GM06990 (cell line): Measurements from ENCODE around the gene C10orf105.

Experiments used
- DNase-seq: peaks from one replicate; pipeline ENCODE4 v3.0.0-alpha.2; 2011; ENCODE audit not compliant: insufficient read length; ENCODE audit errors: extremely low read depth
- H3K27me3 ChIP-seq: replicated peaks from 2 replicates; pipeline ENCODE4 v1.6.0; 2011; ENCODE audit warnings: low read length; ENCODE audit not compliant: control insufficient read depth, insufficient read depth
- H3K36me3 ChIP-seq: 2 replicates; pipeline ENCODE4 v1.5.1; 2011; ENCODE audit warnings: low read length; ENCODE audit not compliant: control insufficient read depth, insufficient read depth
- H3K4me3 ChIP-seq: replicated peaks from 2 replicates; pipeline ENCODE4 v1.5.1; 2011; ENCODE audit warnings: low read depth, mild to moderate bottlenecking, control low read depth, low read length
- CTCF ChIP-seq: IDR thresholded peaks from 2 replicates; pipeline ENCODE4 v1.5.1; 2011; ENCODE audit warnings: low read length, control low read depth, mild to moderate bottlenecking, inconsistent platforms; ENCODE audit not compliant: insufficient read depth, poor library complexity, severe bottlenecking

C10orf105 gene

GRCh38 chr10:71752391-71753090 is 33.0 kb upstream of the C10orf105 start:
- DNase-seq: no peak
- H3K27me3 ChIP-seq: no peaks in the 10 kb centered on the region
- TF ChIP-seq CTCF: no peak
- H3K36me3 ChIP-seq: peaks cover 3% of the 10 kb centered on the region; the same call in 1 of the 2 replicates
- H3K4me3 ChIP-seq: no peak overlapping the region

DNA sequence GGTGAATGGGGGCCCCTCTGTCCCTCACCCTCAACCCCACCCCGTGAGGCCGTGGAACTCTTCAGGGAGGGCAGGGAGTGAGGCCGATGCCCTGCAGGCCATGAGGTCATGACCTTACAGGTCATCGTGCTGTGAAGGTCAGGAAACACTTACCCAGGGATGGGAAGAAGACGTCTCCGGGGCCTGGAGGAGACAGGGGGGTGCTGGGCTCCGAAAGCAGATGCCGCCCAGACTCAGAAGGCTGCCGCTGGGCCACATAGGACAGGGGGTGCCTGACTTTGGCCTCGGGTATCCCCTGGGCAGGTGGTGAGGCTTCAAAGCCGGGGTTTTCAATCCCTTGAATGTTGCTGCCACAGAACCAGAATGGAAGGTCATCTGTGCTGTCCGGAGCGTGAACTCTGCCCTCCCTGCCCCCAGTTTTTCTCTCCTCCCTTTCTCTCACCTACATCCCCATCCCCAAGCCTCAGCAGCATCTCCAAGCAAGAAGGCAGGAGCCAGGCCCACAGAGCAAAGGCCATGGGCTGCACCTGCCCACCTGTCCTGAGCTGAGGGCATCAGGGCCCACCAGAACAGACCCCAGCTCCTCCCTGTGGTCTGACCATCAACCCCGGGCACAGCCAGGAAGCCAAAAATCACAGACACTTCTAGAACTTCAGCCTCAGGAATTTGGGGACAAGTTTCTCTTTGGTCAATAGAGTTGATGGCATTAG is 32.1 kb upstream of the C10orf105 start:
- Histone ChIP-seq H3K27me3 (no peaks in the 10 kb centered on the region), H3K4me3 (no peak overlapping the region)
- no peak for TF ChIP-seq CTCF

GRCh38 chr10:71750986-71751385 is 31.4 kb upstream of the C10orf105 start:
- Histone ChIP-seq H3K36me3 (peaks cover 3% of the 10 kb centered on the region; the same call in 1 of the 2 replicates), H3K4me3 (no peak overlapping the region), H3K27me3 (no peaks in the 10 kb centered on the region)
- DNase-seq: no peak
- TF ChIP-seq CTCF: no peak

More for the DNA sequence above, 32.1 kb upstream of the C10orf105 start:
- DNase-seq: no peak
- peaks cover 3% of the 10 kb centered on the region; the same call in 1 of the 2 replicates for H3K36me3 ChIP-seq

- Histone ChIP-seq H3K36me3 (peaks cover 3% of the 10 kb centered on the region; the same call in 1 of the 2 replicates), H3K4me3 (no peak overlapping the region), H3K27me3 (no peaks in the 10 kb centered on the region)
- no peak for DNase-seq
- TF ChIP-seq CTCF: no peak
Measured at GRCh38 chr10:71750124-71750841, 30.7 kb upstream of the C10orf105 start.

GRCh38 chr10:71749396-71749795 is 29.8 kb upstream of the C10orf105 start:
- Histone ChIP-seq H3K36me3 (peaks cover 3% of the 10 kb centered on the region; the same call in 1 of the 2 replicates), H3K27me3 (no peaks in the 10 kb centered on the region), H3K4me3 (no peak overlapping the region)
- no peak for TF ChIP-seq CTCF
- DNase-seq: no peak
